WTC11 (cell line): ENCODE results near the gene FCHO1. TPM values are rescaled to one million over a fixed set of nuclear protein-coding genes. Genes with fewer than 3 reads are reported as not detected.

ENCODE experiments used
- ATAC-seq: fragments of 200-7000 bp; cut with Tn5 transposase; 2 replicates; pipeline ENCODE4 v1.10.0; 2021; ENCODE audit warnings: mild to moderate bottlenecking, moderate library complexity
- CTCF ChIA-PET: fragments of 300-600 bp; sonication (Branson Sonifier 250); formaldehyde crosslinking; loops from one replicate; lab custom pipeline; 2021; ENCODE audit warnings: antibody characterized with exemption; lab: Charles Lee
- POLR2A ChIA-PET: fragments of 350-600 bp; sonication (Branson Sonifier 250); formaldehyde crosslinking; loops from one replicate; lab custom pipeline; 2021; ENCODE audit warnings: antibody characterized with exemption; lab: Charles Lee
- DNase-seq: peaks from one replicate; pipeline ENCODE4 v3.0.0; 2021; ENCODE audit warnings: low spot score
- H3K27ac Mint-ChIP-seq: 2 replicates; pipeline ENCODE4 v1.8.0; 2021; ENCODE audit warnings: mixed read lengths
- H3K27me3 Mint-ChIP-seq: 2 replicates; pipeline ENCODE4 v1.8.0; 2021; ENCODE audit warnings: low read depth, mild to moderate bottlenecking, moderate library complexity, mixed read lengths
- H3K36me3 Mint-ChIP-seq: 2 replicates; pipeline ENCODE4 v1.8.0; 2021; ENCODE audit warnings: mixed read lengths
- H3K4me1 Mint-ChIP-seq: 2 replicates; pipeline ENCODE4 v1.8.0; 2022; ENCODE audit warnings: mixed read lengths
- H3K4me3 Mint-ChIP-seq: 2 replicates; pipeline ENCODE4 v1.8.0; 2021; ENCODE audit warnings: mild to moderate bottlenecking, moderate library complexity, mixed read lengths
- H3K9me3 Mint-ChIP-seq: 2 replicates; pipeline ENCODE4 v1.8.0; 2021; ENCODE audit warnings: mixed read lengths
- ESRRA ChIP-seq: sonication (generic); formaldehyde crosslinking; IDR thresholded peaks from 2 replicates; pipeline ENCODE4 v1.8.1; 2022; ENCODE audit warnings: mild to moderate bottlenecking, missing genetic modification reagents, borderline replicate concordance
- KAT7 ChIP-seq: sonication (generic); formaldehyde crosslinking; IDR thresholded peaks from 2 replicates; pipeline ENCODE4 v1.8.1; 2023; ENCODE audit warnings: missing genetic modification reagents, mild to moderate bottlenecking, borderline replicate concordance
- MXD4 ChIP-seq: fragments of 250-450 bp; sonication (Bioruptor Pico); IDR thresholded peaks from 2 replicates; pipeline ENCODE4 v1.8.0; 2021; ENCODE audit warnings: mild to moderate bottlenecking, moderate library complexity, borderline replicate concordance
- NR3C1 ChIP-seq: sonication (generic); formaldehyde crosslinking; conservative IDR thresholded peaks from 2 replicates; pipeline ENCODE4 v1.8.1; 2023; ENCODE audit warnings: low read depth, mild to moderate bottlenecking, missing genetic modification reagents
- ZNF121 ChIP-seq: sonication (generic); formaldehyde crosslinking; IDR thresholded peaks from 2 replicates; pipeline ENCODE4 v1.8.0; 2023; ENCODE audit warnings: missing genetic modification reagents
- ZNF317 ChIP-seq: sonication (generic); formaldehyde crosslinking; IDR thresholded peaks from 2 replicates; pipeline ENCODE4 v1.8.1; 2023; ENCODE audit warnings: low read depth, mild to moderate bottlenecking, moderate library complexity, missing genetic modification reagents, borderline replicate concordance
- total RNA-seq: library from RNA; stranded (reverse); gene quantifications from 3 replicates; pipeline ENCODE4 v1.2.3, GENCODE V29; 2021
- TF ChIP-seq, protein P1 (sequence below): sonication (generic); formaldehyde crosslinking; conservative IDR thresholded peaks from 2 replicates; pipeline ENCODE4 v1.8.1; 2022; ENCODE audit warnings: mild to moderate bottlenecking, missing genetic modification reagents
- TF ChIP-seq, protein P2 (sequence below): sonication (generic); formaldehyde crosslinking; IDR thresholded peaks from 2 replicates; pipeline ENCODE4 v1.8.1; 2023; ENCODE audit warnings: mild to moderate bottlenecking, missing genetic modification reagents, moderate library complexity
- TF ChIP-seq, protein P3 (sequence below): fragments of 250-450 bp; sonication (Bioruptor Pico); IDR thresholded peaks from 2 replicates; pipeline ENCODE4 v1.9.0; 2021; ENCODE audit warnings: mild to moderate bottlenecking
- TF ChIP-seq, protein P4 (sequence below): fragments of 250-450 bp; sonication (Bioruptor Pico); conservative IDR thresholded peaks from 2 replicates; pipeline ENCODE4 v1.9.0; 2021; ENCODE audit warnings: mild to moderate bottlenecking
- TF ChIP-seq, protein P5 (sequence below): sonication (generic); formaldehyde crosslinking; IDR thresholded peaks from 2 replicates; pipeline ENCODE4 v1.8.0; 2022; ENCODE audit warnings: missing genetic modification reagents
- TF ChIP-seq, protein P6 (sequence below): sonication (generic); formaldehyde crosslinking; conservative IDR thresholded peaks from 2 replicates; pipeline ENCODE4 v1.8.1; 2023; ENCODE audit warnings: mild to moderate bottlenecking, low read depth, missing genetic modification reagents, moderate library complexity
- TF ChIP-seq, protein P7 (sequence below): sonication (generic); formaldehyde crosslinking; IDR thresholded peaks from 2 replicates; pipeline ENCODE4 v1.8.1; 2022; ENCODE audit warnings: mild to moderate bottlenecking, moderate library complexity, missing genetic modification reagents

Gene FCHO1
- total RNA-seq, 1 experiment from 2014 or later = 26.8 TPM

DNA sequence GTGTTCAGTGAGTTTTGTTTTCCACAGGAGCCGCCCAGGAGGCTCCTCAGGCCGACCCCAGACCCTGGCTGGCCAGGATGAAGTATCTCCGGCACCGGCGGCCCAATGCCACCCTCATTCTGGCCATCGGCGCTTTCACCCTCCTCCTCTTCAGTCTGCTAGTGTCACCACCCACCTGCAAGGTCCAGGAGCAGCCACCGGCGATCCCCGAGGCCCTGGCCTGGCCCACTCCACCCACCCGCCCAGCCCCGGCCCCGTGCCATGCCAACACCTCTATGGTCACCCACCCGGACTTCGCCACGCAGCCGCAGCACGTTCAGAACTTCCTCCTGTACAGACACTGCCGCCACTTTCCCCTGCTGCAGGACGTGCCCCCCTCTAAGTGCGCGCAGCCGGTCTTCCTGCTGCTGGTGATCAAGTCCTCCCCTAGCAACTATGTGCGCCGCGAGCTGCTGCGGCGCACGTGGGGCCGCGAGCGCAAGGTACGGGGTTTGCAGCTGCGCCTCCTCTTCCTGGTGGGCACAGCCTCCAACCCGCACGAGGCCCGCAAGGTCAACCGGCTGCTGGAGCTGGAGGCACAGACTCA lies 56.5 kb downstream of the FCHO1 start (continued):
- TF ChIP-seq, protein P1, sequence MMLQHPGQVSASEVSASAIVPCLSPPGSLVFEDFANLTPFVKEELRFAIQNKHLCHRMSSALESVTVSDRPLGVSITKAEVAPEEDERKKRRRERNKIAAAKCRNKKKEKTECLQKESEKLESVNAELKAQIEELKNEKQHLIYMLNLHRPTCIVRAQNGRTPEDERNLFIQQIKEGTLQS (CRISPR knock-in tag) = no peak
- TF ChIP-seq, protein P2, sequence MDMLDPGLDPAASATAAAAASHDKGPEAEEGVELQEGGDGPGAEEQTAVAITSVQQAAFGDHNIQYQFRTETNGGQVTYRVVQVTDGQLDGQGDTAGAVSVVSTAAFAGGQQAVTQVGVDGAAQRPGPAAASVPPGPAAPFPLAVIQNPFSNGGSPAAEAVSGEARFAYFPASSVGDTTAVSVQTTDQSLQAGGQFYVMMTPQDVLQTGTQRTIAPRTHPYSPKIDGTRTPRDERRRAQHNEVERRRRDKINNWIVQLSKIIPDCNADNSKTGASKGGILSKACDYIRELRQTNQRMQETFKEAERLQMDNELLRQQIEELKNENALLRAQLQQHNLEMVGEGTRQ = no peak
- TF ChIP-seq, protein P3, sequence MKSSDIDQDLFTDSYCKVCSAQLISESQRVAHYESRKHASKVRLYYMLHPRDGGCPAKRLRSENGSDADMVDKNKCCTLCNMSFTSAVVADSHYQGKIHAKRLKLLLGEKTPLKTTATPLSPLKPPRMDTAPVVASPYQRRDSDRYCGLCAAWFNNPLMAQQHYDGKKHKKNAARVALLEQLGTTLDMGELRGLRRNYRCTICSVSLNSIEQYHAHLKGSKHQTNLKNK = no peak
- TF ChIP-seq, all 79 proteins: peak for 0

DNA sequence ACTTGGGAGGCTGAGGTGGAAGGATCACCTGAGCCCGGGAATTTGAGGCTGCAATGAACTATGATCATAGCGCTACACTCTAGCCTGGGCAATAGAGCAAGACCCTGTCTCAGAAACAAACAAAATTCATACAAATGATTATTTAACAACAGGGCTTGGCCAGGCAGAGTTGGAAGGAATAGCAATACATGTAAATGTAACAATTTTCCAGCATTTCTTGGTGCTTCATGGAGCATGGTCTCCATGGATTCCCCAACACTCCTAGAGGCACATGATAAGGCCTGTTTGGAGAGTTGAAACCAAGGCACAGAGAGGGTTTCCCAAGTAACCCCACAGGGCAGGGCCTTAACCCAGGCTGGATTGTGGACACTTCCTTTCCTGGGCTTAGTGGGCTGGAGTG lies 59.8 kb downstream of the FCHO1 start:
- Mint-ChIP-seq H3K36me3 (no peaks in the 10 kb centered on the region), H3K27ac (no peak overlapping the region), H3K4me1 (no peaks in the 10 kb centered on the region)
- no peak for ATAC-seq
- CTCF ChIA-PET = no interaction called here
- TF ChIP-seq MXD4 (CRISPR knock-in tag) = no peak
- TF ChIP-seq ESRRA (CRISPR knock-in tag) = no peak
- TF ChIP-seq, all 79 proteins: peak for 0
- H3K4me3 Mint-ChIP-seq = no peak overlapping the region
- peaks cover 2% of the 10 kb centered on the region; the same call in 1 of the 2 replicates for H3K27me3 Mint-ChIP-seq
- DNase-seq = no peak
- no peaks in the 10 kb centered on the region for H3K9me3 Mint-ChIP-seq
- POLR2A ChIA-PET = no interaction called here

DNA sequence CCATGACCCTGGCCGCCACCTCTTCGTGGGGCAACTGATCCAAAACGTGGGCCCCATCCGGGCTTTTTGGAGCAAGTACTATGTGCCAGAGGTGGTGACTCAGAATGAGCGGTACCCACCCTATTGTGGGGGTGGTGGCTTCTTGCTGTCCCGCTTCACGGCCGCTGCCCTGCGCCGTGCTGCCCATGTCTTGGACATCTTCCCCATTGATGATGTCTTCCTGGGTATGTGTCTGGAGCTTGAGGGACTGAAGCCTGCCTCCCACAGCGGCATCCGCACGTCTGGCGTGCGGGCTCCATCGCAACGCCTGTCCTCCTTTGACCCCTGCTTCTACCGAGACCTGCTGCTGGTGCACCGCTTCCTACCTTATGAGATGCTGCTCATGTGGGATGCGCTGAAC lies 60.4 kb downstream of the FCHO1 start:
- H3K4me3 Mint-ChIP-seq = no peak overlapping the region
- H3K36me3 Mint-ChIP-seq = no peaks in the 10 kb centered on the region
- H3K27me3 Mint-ChIP-seq = peaks cover 2% of the 10 kb centered on the region; the same call in 1 of the 2 replicates
- POLR2A ChIA-PET = no interaction called here
- DNase-seq = no peak
- H3K4me1 Mint-ChIP-seq = no peaks in the 10 kb centered on the region
- ATAC-seq = no peak
- H3K27ac Mint-ChIP-seq = no peak overlapping the region
- no peak for TF ChIP-seq NR3C1 (CRISPR knock-in tag)
- TF ChIP-seq, protein P4, sequence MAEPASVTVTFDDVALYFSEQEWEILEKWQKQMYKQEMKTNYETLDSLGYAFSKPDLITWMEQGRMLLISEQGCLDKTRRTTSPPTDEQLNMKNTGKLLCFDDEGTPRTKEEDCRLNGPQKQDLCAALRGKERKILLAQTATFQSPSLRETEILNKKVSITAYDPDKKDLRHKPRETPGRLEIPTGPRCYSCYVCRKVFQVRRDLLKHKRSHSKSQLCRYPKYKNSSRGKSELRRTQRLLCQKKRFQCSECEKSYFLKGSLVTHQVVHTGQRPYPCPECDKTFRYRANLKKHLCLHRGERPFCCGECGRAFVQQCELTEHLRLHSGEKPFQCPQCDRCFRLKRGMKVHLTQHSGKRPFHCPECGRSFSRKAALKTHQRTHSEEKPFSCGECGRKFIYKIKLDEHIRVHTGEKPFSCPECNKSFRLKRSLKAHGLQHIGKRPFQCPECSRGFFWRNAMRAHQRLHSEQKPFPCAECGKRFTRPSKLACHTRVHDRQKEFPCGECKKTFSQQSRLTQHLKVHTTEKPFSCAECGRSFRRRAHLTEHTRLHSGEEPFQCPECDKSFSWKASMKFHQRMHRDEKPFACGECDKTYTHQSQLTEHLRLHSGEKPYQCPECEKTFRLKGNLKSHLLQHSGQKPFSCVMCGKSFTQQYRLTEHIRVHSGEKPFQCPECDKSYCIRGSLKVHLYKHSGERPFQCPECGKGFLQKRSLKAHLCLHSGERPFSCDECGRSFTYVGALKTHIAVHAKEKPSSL = no peak
- TF ChIP-seq, protein P5, sequence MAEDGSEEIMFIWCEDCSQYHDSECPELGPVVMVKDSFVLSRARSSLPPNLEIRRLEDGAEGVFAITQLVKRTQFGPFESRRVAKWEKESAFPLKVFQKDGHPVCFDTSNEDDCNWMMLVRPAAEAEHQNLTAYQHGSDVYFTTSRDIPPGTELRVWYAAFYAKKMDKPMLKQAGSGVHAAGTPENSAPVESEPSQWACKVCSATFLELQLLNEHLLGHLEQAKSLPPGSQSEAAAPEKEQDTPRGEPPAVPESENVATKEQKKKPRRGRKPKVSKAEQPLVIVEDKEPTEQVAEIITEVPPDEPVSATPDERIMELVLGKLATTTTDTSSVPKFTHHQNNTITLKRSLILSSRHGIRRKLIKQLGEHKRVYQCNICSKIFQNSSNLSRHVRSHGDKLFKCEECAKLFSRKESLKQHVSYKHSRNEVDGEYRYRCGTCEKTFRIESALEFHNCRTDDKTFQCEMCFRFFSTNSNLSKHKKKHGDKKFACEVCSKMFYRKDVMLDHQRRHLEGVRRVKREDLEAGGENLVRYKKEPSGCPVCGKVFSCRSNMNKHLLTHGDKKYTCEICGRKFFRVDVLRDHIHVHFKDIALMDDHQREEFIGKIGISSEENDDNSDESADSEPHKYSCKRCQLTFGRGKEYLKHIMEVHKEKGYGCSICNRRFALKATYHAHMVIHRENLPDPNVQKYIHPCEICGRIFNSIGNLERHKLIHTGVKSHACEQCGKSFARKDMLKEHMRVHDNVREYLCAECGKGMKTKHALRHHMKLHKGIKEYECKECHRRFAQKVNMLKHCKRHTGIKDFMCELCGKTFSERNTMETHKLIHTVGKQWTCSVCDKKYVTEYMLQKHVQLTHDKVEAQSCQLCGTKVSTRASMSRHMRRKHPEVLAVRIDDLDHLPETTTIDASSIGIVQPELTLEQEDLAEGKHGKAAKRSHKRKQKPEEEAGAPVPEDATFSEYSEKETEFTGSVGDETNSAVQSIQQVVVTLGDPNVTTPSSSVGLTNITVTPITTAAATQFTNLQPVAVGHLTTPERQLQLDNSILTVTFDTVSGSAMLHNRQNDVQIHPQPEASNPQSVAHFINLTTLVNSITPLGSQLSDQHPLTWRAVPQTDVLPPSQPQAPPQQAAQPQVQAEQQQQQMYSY (CRISPR knock-in tag) = no peak
- TF ChIP-seq, protein P6, sequence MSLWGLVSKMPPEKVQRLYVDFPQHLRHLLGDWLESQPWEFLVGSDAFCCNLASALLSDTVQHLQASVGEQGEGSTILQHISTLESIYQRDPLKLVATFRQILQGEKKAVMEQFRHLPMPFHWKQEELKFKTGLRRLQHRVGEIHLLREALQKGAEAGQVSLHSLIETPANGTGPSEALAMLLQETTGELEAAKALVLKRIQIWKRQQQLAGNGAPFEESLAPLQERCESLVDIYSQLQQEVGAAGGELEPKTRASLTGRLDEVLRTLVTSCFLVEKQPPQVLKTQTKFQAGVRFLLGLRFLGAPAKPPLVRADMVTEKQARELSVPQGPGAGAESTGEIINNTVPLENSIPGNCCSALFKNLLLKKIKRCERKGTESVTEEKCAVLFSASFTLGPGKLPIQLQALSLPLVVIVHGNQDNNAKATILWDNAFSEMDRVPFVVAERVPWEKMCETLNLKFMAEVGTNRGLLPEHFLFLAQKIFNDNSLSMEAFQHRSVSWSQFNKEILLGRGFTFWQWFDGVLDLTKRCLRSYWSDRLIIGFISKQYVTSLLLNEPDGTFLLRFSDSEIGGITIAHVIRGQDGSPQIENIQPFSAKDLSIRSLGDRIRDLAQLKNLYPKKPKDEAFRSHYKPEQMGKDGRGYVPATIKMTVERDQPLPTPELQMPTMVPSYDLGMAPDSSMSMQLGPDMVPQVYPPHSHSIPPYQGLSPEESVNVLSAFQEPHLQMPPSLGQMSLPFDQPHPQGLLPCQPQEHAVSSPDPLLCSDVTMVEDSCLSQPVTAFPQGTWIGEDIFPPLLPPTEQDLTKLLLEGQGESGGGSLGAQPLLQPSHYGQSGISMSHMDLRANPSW (CRISPR knock-in tag) = no peak
- no peak for TF ChIP-seq ZNF121
- no peak for TF ChIP-seq ZNF317 (CRISPR knock-in tag)
- no peak for TF ChIP-seq KAT7
- TF ChIP-seq, protein P7, sequence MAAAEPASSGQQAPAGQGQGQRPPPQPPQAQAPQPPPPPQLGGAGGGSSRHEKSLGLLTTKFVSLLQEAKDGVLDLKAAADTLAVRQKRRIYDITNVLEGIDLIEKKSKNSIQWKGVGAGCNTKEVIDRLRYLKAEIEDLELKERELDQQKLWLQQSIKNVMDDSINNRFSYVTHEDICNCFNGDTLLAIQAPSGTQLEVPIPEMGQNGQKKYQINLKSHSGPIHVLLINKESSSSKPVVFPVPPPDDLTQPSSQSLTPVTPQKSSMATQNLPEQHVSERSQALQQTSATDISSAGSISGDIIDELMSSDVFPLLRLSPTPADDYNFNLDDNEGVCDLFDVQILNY (CRISPR knock-in tag) = no peak
- TF ChIP-seq, all 79 proteins: peak for 0
- CTCF ChIA-PET = no interaction called here
- H3K9me3 Mint-ChIP-seq = no peaks in the 10 kb centered on the region
